NB4 (cell line): ENCODE measurements around the gene RPS6KA3.

ENCODE experiments used
- DNase-seq: peaks from one replicate; pipeline ENCODE4 v3.0.0; 2010; ENCODE audit warnings: low read depth
- H3K4me3 ChIP-seq: one replicate; pipeline ENCODE4 v1.5.1; 2011; ENCODE audit warnings: mild to moderate bottlenecking, low read depth, low read length, moderate library complexity
- CTCF ChIP-seq: IDR thresholded peaks from one replicate; pipeline ENCODE4 v1.5.1; 2012; ENCODE audit warnings: low read depth, low read length
- MAX ChIP-seq: IDR thresholded peaks from 2 replicates; pipeline ENCODE4 v1.6.1; 2011; ENCODE audit warnings: low read depth, low read length
- MYC ChIP-seq: IDR thresholded peaks from 2 replicates; pipeline ENCODE4 v1.6.1; 2011; ENCODE audit warnings: low read depth, low read length
- POLR2A ChIP-seq: IDR thresholded peaks from 2 replicates; pipeline ENCODE4 v1.6.1; 2011; ENCODE audit warnings: mild to moderate bottlenecking; ENCODE audit not compliant: insufficient read length; ENCODE audit errors: extremely low read depth

The RPS6KA3 gene

GRCh38 chrX:20116087-20116576 lies 150.6 kb downstream of the RPS6KA3 start:
- H3K4me3 ChIP-seq: no peak overlapping the region
- DNase-seq: no peak
- TF ChIP-seq MYC (no peak), MAX (no peak), POLR2A (no peak), CTCF (no peak)

- TF ChIP-seq CTCF (no peak), POLR2A (no peak), MYC (no peak), MAX (no peak)
- DNase-seq: no peak
- no peak overlapping the region for H3K4me3 ChIP-seq
Observed at GRCh38 chrX:20112022-20112774, 154.5 kb downstream of the RPS6KA3 start.

- DNase-seq: no peak
- TF ChIP-seq CTCF: no peak
- no peak overlapping the region for H3K4me3 ChIP-seq
Observed at GRCh38 chrX:20111271-20111670, 155.4 kb downstream of the RPS6KA3 start.

GRCh38 chrX:20101934-20102581 lies 164.7 kb downstream of the RPS6KA3 start:
- TF ChIP-seq POLR2A: no peak
- no peak for TF ChIP-seq MYC
- TF ChIP-seq MAX: no peak
- TF ChIP-seq CTCF: no peak

More at GRCh38 chrX:20101934-20102581, 164.7 kb downstream of the RPS6KA3 start:
- H3K4me3 ChIP-seq: no peak overlapping the region
- no peak for DNase-seq
